GM19397 (cell line): ENCODE data around the gene COL26A1.
"Not testable (repeated sequence)": the region's sequence is repeated elsewhere in the genome, so short reads cannot be mapped to it uniquely, and the experiment has no call there.

Experiments
- ATAC-seq: cut with Tn5 transposase; IDR thresholded peaks from one replicate; pipeline ENCODE4 v1.9.1; 2021; ENCODE audit warnings: mild to moderate bottlenecking, moderate library complexity; ENCODE audit not compliant: unreplicated experiment

COL26A1 gene

DNA sequence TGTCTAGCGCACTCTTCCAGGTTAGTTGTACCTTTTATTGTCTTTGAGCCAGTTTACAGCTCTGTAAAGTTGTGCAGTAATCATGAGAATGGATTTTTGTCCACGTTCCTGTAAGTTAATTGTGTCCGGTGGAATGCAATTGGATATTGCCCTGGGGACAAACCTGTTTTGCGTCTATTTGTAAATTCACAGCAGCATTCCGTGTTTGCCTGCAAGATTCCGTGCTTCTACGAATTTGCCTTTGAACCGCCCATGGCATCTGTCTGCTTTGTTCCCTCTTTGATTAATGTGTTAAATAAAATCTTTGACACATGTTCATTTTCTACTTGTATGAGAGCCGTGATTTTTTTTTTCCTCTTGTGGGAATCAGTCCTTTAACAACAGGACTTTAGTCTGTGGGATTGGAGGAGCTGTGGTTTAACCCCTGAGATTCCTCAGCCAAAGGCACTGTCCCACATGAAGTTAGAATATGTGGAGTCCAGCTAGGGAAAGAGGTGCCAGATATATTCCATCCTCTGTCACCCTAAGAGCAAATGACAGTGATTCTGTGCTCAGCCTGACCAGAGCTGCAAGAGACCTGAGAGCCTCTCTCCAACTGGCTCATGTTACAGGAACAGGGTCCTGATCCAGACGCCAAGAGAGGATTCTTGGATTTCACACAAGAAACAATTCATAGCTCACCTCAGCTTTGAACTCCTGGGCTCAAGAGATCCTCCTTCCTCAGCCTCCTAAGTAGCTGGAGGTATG is 126.3 kb downstream of the COL26A1 start:
- ATAC-seq = no peak

DNA sequence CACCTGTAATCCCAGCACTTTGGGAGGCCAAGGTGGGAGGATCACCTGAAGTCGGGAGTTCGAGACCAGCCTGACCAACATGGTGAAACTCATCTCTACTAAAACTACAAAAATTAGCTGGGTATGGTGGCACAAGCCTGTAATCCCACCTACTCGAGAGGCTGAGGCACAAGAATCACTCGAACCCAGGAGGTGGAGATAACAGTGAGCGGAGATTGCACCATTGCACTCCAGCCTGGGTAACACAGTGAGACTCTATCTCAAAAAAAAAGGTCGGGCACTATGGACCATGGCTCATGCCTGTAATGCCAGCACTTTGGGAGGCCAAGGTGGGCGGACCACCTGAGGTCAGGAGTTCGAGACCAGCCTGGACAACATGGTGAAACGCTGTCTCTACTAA is 127.8 kb downstream of the COL26A1 start:
- ATAC-seq = not testable (repeated sequence)

DNA sequence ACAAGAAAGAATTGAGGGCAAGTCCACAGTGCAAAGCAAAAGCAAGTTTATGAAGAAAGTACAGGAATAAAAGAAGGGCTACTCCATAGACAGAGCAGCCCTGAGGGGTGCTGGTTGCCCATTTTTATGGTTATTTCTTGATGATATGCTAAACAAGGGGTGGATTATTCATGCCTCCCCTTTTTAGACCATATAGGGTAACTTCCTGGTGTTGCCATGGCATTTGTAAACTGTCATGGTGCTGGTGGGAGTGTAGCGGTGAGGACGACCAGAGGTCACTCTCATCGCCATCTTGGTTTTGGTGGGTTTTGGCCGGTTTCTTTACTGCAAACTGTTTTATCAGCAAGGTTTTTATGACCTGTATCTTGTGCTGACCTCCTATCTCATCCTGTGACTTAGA is 128.8 kb downstream of the COL26A1 start:
- ATAC-seq = not testable (repeated sequence)

DNA sequence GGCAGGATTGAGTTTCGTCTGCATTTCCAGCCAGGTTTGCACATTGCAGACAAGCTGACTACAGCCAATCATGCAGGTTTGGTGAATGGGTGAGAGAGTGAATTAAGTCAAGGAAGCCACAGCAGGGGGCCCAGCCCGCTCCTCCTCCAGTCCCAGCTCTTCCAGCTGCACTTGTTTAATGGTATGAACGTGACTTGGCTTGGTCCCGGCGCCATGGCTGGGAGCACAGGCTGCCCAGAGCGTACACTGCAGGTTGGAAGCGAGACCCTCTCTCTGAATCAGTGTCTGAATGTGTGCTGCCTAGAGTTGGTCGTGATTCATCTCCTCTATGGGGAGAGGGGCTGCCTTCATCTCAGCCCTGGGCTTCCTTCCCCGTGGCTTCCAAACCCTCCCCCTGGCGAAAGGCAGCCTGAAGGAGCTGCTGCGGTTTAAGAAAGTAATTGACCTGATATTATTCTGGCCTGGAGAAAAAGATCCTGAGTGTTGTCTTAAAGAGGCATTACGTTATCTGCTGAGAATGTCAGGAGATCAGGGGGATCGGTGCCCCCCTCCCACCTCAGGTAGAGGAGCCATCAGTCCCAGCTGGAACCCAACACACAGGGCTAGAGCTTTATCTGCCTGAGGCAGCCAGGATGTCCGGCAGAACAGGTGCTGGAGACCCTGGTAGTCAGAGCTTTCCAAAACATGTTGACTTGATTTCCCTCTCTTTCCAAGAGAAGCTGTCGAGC is 132.1 kb downstream of the COL26A1 start:
- ATAC-seq = no peak

DNA sequence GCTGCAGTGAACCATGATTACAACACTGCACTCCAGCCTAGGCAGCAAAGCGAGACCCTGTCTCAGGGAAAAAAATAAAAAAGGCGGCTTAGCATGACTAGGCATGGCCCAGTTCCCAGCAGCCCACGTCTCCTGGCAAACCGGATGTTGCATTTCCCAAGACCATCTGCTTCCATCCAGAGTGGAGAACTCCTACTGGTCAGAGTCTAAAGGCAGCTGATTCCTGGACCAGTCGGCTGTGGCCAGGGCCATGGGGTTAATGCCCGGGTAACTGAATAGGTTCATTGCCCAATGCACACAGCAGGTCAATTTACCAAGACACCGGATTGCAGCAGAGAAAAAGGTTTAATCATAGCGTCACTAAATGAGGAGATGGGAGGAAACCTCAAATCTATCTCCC is 133.3 kb downstream of the COL26A1 start:
- ATAC-seq = no peak

DNA sequence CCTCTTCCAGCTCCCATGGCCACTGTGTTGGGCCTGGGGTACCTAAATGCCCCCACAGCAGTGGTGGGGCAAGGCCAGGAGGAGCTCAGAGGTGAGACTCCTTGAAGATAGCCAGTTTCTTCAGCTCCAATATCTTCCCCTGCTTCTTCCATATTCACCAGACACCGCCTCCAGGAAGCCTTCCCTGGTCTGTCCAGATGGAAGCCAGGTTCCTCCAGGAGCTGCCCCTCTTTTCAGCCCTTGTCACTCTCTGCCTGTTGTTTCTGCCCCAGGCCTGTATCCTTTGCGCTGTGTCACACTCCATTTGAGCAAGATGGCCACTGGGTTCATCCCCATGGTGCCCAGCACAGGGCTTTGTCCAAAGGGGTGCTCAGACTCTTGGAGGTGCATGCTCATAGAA is 138.7 kb downstream of the COL26A1 start:
- ATAC-seq = no peak

DNA sequence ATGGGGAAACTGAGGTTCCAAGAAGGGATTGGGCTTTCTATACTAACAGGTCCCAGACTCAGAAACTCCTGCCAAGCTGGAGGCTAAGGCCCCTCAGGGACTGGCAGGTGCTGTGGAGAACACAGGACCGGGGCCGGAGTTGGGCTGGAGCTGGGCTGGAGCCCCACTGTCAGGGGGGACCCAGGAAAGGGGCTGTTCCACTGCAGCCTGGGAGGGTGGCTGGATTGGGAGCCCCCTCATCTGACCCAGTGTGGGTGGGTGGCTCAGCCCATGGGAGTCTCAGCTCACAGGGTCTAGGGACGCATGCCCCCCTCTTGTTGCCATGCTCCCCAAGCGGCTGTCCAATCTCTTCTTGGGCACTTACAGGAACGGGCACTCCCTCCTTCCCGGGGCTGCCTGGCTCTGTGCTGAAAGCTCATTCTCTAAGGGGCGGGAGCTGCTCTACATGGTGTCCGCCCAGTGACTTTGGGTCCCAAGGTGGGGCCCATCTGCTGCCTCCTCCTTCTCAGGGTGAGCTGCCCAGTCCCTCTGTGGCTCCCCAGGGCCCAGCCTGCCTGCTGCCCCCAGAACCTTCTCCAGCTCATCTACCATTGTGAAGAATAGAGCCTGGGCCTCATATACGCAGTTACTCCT is 139.9 kb downstream of the COL26A1 start:
- no peak for ATAC-seq

DNA sequence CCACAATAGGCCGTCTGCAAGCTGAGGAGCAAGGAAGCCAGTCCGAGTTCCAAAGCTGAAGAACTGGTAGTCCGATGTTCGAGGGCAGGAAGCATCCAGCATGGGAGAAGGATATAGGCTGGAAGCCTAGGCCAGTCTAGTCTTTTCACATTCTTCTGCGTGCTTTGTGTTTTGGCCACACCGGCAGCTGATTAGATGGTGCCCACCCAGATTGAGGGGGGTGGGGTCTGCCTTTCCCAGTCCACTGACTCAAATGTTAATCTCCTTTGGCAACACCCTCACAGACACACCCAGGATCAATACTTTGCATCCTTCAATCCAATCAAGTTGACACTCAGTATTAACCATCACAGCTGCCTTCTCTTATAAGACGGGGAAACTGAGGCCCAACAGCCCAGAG is 142.8 kb downstream of the COL26A1 start:
- not testable (repeated sequence) for ATAC-seq

DNA sequence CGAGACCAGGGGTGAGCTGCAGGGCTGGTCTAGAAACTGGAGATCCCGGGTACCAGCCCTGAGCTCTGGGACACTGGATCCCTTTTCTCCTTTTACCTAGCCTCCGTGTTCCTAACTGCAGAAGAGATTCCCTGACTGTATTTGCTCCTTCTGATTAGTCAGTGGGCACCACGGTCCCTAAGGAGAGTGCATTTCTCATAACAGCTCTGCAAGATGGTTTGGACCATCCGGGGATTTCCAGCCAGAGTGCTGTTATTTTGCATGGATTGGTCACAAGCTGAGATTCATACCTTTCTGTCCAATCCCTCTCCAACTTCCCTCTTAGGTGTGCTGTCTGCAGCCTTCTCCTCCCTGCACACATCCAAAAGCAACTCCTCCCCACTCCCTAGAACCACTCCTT is 143.9 kb downstream of the COL26A1 start:
- ATAC-seq = no peak

DNA sequence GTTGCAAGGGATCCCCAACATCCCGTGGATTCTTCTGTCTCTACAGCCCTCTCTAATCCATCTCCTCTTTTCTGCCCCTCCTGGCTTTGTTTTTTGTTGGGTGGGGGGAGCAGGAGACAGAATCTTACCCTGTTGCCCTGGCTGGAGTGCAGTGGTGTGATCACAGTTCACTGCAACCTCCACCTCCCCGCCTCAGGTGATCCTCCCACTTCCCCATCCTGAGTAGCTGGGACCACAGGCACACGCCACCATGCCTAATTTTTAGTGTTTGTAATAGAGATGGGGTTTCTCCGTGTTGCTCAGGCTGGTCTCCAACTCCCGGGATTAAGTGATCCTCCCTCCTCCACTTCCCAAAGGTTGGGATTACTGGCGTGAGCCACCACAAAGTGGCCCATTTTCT is 144.7 kb downstream of the COL26A1 start:
- ATAC-seq = no peak

DNA sequence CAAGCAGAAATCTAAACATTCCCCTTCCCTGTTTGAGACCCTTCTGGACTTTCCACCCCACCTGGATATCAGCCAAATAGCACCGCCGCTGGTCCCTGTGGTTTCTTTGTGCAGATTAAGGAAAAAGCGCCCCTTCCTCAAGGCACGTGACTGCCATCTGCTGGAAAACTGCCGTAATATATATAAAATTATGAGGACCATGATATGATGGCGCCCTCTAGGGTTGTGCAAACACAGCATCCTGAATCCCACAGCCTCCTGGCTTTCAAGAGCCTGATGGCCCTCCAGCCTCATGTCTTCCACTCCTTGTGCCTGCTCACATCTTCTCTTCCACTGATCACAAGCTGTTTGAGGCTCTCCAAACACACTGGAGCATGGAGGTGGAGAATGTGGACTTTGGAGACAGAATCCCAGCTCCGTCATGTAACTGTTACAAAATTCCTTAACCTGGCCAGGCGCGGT is 145.1 kb downstream of the COL26A1 start:
- no peak for ATAC-seq

DNA sequence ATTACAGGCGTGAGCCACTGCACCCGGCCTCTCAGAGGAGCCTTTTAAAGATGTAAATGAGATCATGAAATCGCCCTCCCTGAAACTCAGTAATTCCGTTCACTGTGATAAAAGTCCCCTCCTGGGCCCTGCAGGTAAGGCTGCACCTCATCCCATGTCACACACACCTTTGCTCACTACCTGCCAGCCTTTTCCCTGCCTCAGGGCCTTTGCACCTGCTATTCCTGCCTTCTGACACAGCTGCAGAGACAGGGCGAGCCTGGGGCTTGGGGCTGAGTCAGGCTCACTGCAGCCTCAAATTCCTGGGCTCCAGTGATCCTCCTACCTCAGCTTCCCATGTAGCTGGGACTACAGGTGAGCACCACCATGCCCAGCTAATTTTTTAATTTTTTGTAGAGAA is 147.6 kb downstream of the COL26A1 start:
- no peak for ATAC-seq

DNA sequence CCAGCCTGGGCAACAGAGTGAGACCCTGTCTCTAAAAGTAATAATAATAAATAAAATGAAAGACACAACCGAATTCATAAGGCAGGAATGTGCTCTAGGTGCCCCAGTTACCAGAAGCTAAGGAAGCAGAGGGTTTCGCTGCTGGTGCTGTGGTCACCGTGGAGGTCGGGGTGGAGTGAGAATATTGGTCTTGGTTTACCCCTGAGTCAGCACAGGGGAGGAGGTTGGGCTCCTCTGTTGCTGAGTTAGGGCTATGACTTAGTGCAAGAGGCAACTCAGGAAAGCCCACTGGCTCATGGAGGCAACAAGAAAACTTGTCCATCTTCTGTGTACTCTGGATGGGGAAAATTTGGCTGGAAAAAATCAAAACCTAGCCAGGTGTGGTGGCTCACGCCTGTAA is 149.3 kb downstream of the COL26A1 start:
- ATAC-seq = no peak

DNA sequence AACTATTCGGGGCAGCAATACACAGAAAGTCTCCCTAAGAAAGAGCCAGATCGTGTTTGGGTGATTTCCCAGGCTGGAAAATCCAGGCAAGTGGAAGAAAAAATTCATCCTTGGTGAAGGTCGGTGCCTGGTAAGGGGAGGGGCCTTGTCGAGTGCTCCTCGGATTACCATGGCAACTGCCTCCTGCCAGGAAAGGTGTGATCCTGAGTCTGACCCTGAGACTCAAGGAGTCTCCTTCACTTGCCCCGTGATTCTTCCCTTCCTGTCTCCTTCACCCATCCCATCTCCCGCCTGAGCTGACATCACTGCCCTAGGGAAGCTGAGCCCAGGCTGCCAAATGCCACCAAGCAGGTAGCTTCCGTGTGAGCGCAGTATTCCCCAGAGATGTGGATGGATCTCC is 154.2 kb downstream of the COL26A1 start:
- ATAC-seq = no peak

DNA sequence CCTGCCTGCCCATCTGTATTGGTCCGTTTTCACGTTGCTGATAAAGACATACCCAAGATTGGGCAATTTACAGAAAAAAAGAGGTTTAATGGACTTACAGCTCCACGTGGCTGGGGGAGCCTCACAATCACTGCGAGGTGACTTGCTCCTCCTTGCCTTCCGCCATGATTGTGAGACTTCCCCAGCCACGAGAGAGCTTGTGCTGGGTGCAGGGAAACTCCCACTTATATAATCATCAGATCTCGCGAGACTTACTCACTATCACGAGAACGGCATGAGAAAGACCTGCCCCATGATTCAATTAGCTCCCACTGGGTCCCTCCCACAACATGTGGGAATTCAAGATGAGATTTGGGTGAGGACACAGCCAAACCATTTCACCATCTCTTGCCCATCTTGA is 154.6 kb downstream of the COL26A1 start:
- no peak for ATAC-seq

DNA sequence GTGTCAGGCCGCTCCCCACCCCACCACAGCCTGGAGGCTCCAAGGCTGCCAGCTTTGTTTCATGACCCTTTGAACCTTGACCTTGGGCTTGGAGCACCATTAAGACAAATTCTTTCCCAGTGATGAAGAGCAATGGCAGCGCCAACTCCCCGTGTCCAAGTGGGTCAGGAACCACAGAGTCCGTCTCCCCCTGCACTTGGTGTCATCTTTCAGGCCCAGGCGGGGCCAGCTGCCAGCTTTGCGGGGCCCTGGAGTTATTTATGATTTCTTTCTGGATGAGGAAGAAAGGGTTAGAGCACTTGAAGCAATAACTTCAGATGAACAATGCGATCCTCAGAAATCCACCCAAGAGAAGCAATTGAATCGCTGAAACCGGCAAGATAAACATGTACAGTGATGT is 155.7 kb downstream of the COL26A1 start:
- no peak for ATAC-seq

DNA sequence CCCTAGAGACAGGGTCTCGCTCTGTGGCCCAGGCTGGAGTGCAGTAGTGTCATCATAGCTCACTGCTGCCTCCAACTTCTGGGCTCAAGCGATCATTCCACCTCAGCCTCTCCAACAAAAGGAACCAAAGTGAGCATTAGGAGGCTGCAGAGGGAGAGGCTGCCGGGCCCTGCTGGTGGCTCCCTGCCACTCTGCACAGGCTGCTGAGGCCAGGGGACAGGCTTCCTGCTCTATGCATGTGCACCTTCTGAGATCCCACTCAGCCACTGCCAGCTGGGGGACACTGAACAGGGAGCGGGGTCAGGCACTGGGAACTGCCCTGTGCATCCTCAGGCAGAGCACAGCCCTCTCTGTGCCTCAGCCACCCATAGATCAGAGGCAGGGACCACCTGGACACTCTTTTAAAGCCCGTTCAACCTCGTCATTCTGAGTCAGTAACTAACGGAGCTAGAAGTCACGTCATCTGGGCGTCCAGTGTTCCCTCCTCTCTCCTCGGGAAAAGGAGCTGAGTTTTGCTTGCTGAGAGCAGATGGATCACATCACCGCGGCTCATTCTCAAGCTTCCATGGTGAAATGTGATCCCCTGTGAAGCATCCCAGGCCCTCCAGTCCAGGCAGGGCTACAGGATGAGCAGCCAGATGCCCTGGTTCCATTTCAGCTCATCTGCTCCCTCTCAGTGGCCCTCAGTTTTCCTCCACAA is 156.8 kb downstream of the COL26A1 start:
- no peak for ATAC-seq

DNA sequence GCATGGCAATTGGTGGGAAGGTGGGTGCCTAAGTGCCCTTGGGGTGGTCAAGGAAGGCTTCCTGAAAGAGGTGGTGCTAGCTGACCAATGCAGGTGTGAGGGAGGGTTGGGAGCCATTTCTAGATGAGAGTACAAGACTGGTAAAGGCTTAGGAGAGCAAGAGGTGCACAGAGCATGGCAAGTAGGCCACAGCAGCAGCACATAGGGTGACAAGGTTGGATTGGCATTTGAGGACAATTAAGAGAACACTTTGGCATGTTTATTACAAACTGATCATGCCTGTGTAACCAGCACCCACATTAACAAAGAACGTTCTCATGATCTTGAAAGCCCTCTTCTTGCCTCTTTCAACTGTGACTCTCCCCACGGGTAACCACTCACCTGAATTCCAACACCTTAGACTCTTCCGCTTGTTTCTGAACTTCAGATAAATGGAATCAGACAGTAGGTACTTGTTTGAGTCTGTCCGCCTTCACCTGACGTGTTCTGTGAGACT is 158.8 kb downstream of the COL26A1 start:
- no peak for ATAC-seq

DNA sequence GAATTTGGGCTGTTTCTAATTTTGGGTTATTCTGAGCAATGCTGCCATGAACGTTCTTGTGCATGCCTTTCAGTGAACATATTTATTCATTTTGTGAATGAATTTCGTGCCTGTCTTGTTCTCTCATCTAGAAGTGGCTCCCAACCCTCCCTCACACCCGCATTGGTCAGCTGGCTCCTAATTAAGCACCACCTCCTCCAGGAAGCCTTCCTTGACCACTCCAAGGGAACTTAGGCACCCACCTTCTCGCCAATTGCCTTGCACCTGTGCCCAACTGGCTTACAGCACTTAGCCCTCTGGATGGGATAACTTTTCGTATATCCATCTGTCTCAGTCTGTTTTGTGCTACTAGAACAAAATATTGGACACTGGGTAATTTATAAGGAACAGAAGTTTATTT is 159.3 kb downstream of the COL26A1 start:
- no peak for ATAC-seq

DNA sequence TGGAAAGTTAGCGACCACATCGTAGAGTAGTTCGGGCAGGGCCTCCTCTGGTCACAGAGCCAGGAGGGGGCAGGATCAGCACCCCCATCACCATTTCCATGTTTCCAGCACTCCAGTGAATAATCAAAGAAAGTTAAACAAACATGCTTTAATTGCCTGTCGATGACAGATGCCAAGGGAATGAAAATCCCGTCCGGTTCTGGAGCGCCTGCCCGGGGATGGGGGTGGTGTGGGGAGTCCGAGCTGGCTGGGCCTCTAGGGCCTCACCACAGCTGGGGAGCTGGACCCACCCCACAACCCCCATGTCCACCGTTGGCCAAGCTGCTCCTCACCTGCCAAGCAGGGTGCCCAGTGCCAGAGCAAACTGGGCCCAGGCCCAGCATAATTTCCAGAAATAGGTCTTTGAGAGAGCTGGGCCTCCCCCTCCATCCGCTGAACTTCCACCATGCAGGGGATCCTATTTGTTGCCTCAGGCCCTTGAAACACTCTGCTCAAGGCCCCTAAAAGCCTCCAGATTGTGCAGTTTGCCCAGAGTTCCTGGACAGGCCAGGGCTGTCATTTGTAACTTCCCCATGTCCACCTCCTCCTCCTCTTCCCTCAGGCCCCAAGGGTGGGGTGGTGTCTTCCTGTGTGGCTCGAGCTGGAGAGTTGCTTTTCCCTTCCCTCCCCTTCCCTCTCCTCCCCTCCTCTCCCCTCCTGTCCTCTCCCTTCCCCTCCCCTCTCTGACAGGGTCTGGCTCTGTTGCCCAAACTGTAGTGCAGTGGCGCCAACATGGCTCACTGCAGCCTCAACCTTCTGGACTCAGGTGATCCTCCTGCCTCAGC is 165.4 kb downstream of the COL26A1 start:
- no peak for ATAC-seq
